Lower lobe of right lung (tissue), 2 donors: ENCODE data around the gene CHST8. TPM values are rescaled to one million over a fixed set of nuclear protein-coding genes. Genes with fewer than 3 reads are reported as not detected.
"Not testable (repeated sequence)": the region's sequence is repeated elsewhere in the genome, so short reads cannot be mapped to it uniquely, and the experiment has no call there.

Experiments used
- ATAC-seq, 2 donors: fragments of 200-7000 bp; cut with Tn5 transposase; one replicate each; pipeline ENCODE4 v1.9.1; 2020 to 2022; ENCODE audit warnings: mild to moderate bottlenecking in 2 of 2, moderate library complexity in 2 of 2
- DNase-seq: peaks from one replicate; pipeline ENCODE4 v3.0.0-alpha.2; 2020
- H3K27ac ChIP-seq: fragments of 200-600 bp; one replicate; pipeline ENCODE4 v1.8.0; 2022
- H3K27me3 ChIP-seq: fragments of 200-600 bp; one replicate; pipeline ENCODE4 v1.8.0; 2022; ENCODE audit warnings: low read depth
- H3K36me3 ChIP-seq: fragments of 200-600 bp; one replicate; pipeline ENCODE4 v1.8.0; 2022; ENCODE audit warnings: mild to moderate bottlenecking
- H3K4me1 ChIP-seq: fragments of 200-600 bp; one replicate; pipeline ENCODE4 v1.8.0; 2022
- H3K4me3 ChIP-seq: fragments of 200-600 bp; one replicate; pipeline ENCODE4 v1.8.0; 2022; ENCODE audit warnings: mild to moderate bottlenecking
- H3K9me3 ChIP-seq: fragments of 200-600 bp; one replicate; pipeline ENCODE4 v1.8.0; 2022
- intact Hi-C: fragments of 100-400 bp; cut with DNase I; formaldehyde crosslinking; loops from one replicate; pipeline ENCODE4 v1.11.0; 2022
- total RNA-seq: library from RNA; stranded (reverse); fragmentation: NEBNext Ultra II Directional; extraction: Animal tissue kit (Norgen Biotek cat#: 25700); gene quantifications from one replicate; pipeline ENCODE4 v1.2.1, GENCODE V29; 2021
- TF ChIP-seq, protein P1 (sequence below): fragments of 200-600 bp; IDR thresholded peaks from one replicate; pipeline ENCODE4 v1.8.0; 2022; ENCODE audit warnings: antibody characterized with exemption, mild to moderate bottlenecking
- donor health status: DM: no; HTN: yes; CAD: no; lungs with severe emphysema.

The CHST8 gene
- total RNA-seq, 1 donor from 2014 or later: not detected

DNA sequence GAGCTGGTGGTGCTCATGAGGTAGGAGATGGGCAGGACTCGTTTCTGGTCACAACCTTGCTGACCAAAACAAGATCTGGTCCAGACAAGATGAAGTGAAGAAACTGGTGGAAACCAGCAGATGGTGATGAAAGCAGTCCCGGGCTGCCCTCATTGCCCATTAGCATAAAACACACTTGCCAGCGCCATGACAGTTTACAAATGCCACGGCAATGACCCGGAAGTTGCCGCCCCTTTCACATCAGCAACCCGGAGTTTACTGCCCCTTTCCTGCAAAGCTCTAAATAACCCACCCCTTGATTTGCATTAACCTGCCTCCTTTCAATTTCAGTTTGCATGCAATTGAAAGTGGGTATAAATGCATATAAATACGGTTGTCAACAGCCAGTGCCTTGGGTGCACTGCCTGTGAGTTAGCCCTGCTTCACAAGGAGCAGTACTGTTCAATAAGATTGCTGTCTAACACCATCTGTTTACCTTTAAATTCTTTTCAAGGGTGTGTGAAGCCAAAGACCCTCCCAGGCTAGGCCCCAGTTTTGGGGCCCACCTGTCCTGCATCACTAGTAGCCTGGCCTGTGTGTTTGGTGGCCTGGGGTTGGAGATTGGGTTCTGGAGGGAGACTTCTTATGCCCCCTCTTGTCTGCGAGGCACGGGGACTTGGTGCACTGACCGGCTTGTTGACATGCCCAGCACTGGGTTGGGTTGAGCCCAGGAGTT lies 38.8 kb downstream of the CHST8 start:
- no peaks in the 10 kb centered on the region for H3K36me3 ChIP-seq
- no peaks in the 10 kb centered on the region for H3K9me3 ChIP-seq
- no peaks in the 10 kb centered on the region for H3K4me1 ChIP-seq
- peaks cover 4% of the 10 kb centered on the region for H3K27me3 ChIP-seq
- TF ChIP-seq, protein P1, sequence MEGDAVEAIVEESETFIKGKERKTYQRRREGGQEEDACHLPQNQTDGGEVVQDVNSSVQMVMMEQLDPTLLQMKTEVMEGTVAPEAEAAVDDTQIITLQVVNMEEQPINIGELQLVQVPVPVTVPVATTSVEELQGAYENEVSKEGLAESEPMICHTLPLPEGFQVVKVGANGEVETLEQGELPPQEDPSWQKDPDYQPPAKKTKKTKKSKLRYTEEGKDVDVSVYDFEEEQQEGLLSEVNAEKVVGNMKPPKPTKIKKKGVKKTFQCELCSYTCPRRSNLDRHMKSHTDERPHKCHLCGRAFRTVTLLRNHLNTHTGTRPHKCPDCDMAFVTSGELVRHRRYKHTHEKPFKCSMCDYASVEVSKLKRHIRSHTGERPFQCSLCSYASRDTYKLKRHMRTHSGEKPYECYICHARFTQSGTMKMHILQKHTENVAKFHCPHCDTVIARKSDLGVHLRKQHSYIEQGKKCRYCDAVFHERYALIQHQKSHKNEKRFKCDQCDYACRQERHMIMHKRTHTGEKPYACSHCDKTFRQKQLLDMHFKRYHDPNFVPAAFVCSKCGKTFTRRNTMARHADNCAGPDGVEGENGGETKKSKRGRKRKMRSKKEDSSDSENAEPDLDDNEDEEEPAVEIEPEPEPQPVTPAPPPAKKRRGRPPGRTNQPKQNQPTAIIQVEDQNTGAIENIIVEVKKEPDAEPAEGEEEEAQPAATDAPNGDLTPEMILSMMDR: no peak
- H3K4me3 ChIP-seq: no peak overlapping the region
- intact Hi-C loops: no loop called here
- H3K27ac ChIP-seq: no peak overlapping the region
- no peak for DNase-seq
- no peak for ATAC-seq

DNA sequence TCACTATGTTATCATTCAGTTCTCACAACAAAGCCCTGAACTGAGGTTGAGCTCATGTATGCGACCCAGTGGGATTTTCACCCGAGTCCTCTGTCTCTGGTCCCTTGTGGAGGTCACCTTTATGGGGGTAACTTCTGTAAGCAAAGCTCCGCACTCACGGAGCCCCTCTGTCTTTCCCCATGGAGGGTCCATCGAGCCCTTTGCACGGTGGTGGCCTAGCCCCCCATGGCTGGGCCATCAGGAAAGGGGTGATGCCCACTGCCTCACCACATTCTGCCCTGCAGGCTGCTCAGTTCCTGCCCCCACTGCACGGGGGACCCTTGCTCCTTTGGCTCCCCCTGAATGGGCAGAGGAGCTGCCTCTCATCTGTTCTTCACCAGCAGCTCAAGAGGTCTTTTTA lies 39.6 kb downstream of the CHST8 start:
- no peak for DNase-seq
- H3K27me3 ChIP-seq: peaks cover 4% of the 10 kb centered on the region

DNA sequence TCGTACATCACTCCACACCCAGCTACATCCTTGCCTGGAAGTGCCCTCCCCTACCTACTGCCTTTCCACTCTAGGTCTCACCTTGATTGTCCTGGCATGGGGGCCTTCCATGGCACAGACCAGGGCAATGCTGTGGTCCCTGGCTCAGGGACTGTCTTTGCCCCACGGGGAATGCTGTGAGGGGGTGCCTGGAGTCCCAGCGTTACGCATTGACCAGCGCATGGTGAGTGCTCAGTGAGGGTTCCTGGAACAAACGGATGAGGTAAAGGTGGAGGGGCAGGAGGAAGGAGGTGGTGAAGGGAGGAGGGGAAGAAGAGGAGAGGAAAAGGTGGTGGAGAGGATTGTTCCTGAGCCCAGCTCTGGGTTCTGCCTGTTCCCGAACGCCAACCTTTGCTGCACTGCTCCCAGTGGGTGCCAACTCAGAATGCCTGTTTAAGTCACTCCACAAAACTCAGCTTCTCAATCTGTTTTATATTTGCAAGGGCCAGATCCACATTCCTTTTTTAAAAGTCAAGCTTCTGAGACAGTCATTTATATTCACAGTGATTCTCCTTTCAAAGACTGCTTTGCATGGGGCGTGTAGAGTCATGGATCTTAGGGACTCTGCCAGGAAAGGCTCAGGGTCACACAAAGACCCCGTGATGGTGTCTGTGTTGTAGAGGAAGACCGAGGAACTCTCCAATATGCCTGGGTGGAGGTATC lies 40.8 kb downstream of the CHST8 start:
- DNase-seq: no peak
- ATAC-seq: no peak
- intact Hi-C loops: no loop called here

More for the DNA sequence above, 39.6 kb downstream of the CHST8 start:
- H3K9me3 ChIP-seq: no peaks in the 10 kb centered on the region
- TF ChIP-seq, protein P1: no peak
- no peak overlapping the region for H3K27ac ChIP-seq
- no peak overlapping the region for H3K4me3 ChIP-seq
- no peak for ATAC-seq
- no peaks in the 10 kb centered on the region for H3K36me3 ChIP-seq
- H3K4me1 ChIP-seq: no peaks in the 10 kb centered on the region
- intact Hi-C loops: no loop called here

DNA sequence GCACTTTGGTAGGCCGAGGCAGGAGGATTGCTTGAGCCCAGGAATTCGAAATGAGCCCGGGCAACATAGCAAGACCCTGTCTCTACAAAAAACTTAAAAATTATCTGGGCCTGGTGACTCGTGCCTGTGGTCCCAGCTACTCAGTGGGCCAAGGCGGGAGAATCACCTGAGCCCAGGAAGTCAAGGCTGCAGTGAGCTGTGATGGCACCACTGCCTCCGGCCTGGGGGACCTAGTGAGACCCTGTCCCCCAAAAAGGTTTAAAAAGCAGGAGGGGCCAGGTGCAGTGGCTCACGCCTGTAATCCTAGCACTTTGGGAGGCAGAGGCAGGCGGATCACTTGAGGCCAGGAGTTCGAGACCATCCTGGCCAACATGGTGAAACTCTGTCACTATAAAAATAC lies 41.6 kb downstream of the CHST8 start:
- H3K36me3 ChIP-seq, H3K4me1 ChIP-seq, DNase-seq, H3K27ac ChIP-seq, H3K9me3 ChIP-seq, ATAC-seq, intact Hi-C loops, H3K27me3 ChIP-seq, H3K4me3 ChIP-seq: not testable (repeated sequence)

More for the DNA sequence above, 40.8 kb downstream of the CHST8 start:
- Histone ChIP-seq H3K27ac (no peak overlapping the region), H3K4me1 (no peaks in the 10 kb centered on the region), H3K9me3 (no peaks in the 10 kb centered on the region), H3K4me3 (no peak overlapping the region), H3K36me3 (no peaks in the 10 kb centered on the region), H3K27me3 (peaks cover 4% of the 10 kb centered on the region)
- TF ChIP-seq, protein P1: no peak

DNA sequence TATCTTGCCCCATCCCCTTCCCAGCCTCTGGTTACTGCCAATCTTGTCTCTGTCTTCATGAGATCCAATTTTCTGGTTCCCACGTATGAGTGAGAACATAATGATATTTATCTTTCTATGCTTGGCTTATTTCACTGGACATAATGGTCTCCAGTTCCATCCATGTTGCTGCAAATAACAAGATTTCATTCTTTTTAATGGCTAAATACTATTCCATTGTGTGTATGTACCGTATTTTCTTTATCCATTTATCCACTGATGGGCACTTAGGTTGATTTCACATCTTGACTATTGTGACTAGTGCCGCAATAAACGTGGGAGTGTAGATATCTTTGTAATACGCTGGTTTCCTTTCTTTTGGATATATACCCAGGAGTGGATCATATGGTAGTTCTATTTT lies 43.0 kb downstream of the CHST8 start:
- intact Hi-C loops: no loop called here
- ATAC-seq: no peak

More for the DNA sequence above, 43.0 kb downstream of the CHST8 start:
- Histone ChIP-seq H3K36me3 (no peaks in the 10 kb centered on the region), H3K27ac (no peak overlapping the region), H3K27me3 (no peaks in the 10 kb centered on the region), H3K4me1 (no peaks in the 10 kb centered on the region), H3K9me3 (no peaks in the 10 kb centered on the region), H3K4me3 (no peak overlapping the region)
- TF ChIP-seq, protein P1: no peak
- no peak for DNase-seq
